Stomach smooth muscle (tissue), 2 donors: ENCODE measurements around the gene NR1I2.

ENCODE experiments used
- H3K27ac ChIP-seq: one replicate; pipeline ENCODE4 v1.7.0; 2013; ENCODE audit warnings: mild to moderate bottlenecking, low read length, inconsistent platforms
- H3K27me3 ChIP-seq, 2 donors: one replicate each; pipeline ENCODE4 v1.7.0; 2013; ENCODE audit warnings: low read length in 2 of 2; ENCODE audit not compliant: insufficient read depth in 2 of 2, control insufficient read depth in 1 of 2
- H3K36me3 ChIP-seq, 2 donors: one replicate each; pipeline ENCODE4 v1.7.0; 2013; ENCODE audit warnings: low read length in 2 of 2; ENCODE audit not compliant: control insufficient read depth in 2 of 2, insufficient read depth in 2 of 2
- H3K4me1 ChIP-seq: one replicate; pipeline ENCODE4 v1.7.0; 2013; ENCODE audit warnings: low read length; ENCODE audit not compliant: control insufficient read depth, insufficient read depth
- H3K4me3 ChIP-seq, 2 donors: one replicate each; pipeline ENCODE4 v1.7.0; 2013; ENCODE audit warnings: low read length in 2 of 2
- H3K9ac ChIP-seq, 2 donors: one replicate each; pipeline ENCODE4 v1.7.0; 2013; ENCODE audit warnings: low read length in 2 of 2, mild to moderate bottlenecking in 1 of 2
- H3K9me3 ChIP-seq, 2 donors: one replicate each; pipeline ENCODE4 v1.7.0; 2013; ENCODE audit warnings: low read length in 2 of 2; ENCODE audit not compliant: control insufficient read depth in 2 of 2
- donor health status: healthy.
- donor health status: Pancreatic carcinoma.

NR1I2 gene

GRCh38 chr3:119796785-119797184 is 14.9 kb downstream of the NR1I2 start:
- no peak overlapping the region for H3K4me3 ChIP-seq
- H3K4me1 ChIP-seq, result no peaks in the 10 kb centered on the region
- no peak overlapping the region for H3K9ac ChIP-seq
- H3K36me3 ChIP-seq, result no peaks in the 10 kb centered on the region
- H3K27ac ChIP-seq, result no peak overlapping the region
- no peaks in the 10 kb centered on the region for H3K9me3 ChIP-seq
- H3K27me3 ChIP-seq, result peaks cover 0 to 3% of the 10 kb centered on the region in 2 donors

- Histone ChIP-seq H3K4me3 (no peak overlapping the region), H3K27me3 (peaks cover 0 to 3% of the 10 kb centered on the region in 2 donors), H3K36me3 (no peaks in the 10 kb centered on the region), H3K27ac (no peak overlapping the region), H3K4me1 (no peaks in the 10 kb centered on the region), H3K9ac (no peak overlapping the region), H3K9me3 (no peaks in the 10 kb centered on the region)
Observed at GRCh38 chr3:119800844-119801243, 18.9 kb downstream of the NR1I2 start.

- Histone ChIP-seq H3K9me3 (no peaks in the 10 kb centered on the region), H3K27me3 (peaks cover 3 to 4% of the 10 kb centered on the region in 2 donors), H3K4me3 (no peak overlapping the region), H3K27ac (no peak overlapping the region), H3K9ac (no peak overlapping the region), H3K4me1 (peaks cover 2% of the 10 kb centered on the region), H3K36me3 (no peaks in the 10 kb centered on the region)
Observed at GRCh38 chr3:119808244-119808643, 26.3 kb downstream of the NR1I2 start.

- no peak overlapping the region for H3K4me3 ChIP-seq
- H3K9me3 ChIP-seq, result no peaks in the 10 kb centered on the region
- peaks cover 2% of the 10 kb centered on the region for H3K4me1 ChIP-seq
- no peaks in the 10 kb centered on the region for H3K36me3 ChIP-seq
- no peak overlapping the region for H3K27ac ChIP-seq
- H3K9ac ChIP-seq, result no peak overlapping the region
- H3K27me3 ChIP-seq, result peaks cover 3 to 4% of the 10 kb centered on the region in 2 donors
Observed at GRCh38 chr3:119808843-119809242, 26.9 kb downstream of the NR1I2 start.

- H3K36me3 ChIP-seq, result no peaks in the 10 kb centered on the region
- H3K4me3 ChIP-seq, result peak overlapping the region; percentile 52 to 69
- no peak overlapping the region for H3K9ac ChIP-seq
- peaks cover 2% of the 10 kb centered on the region for H3K4me1 ChIP-seq
- H3K27ac ChIP-seq, result no peak overlapping the region
- H3K9me3 ChIP-seq, result no peaks in the 10 kb centered on the region
- peaks cover 3 to 7% of the 10 kb centered on the region in 2 donors for H3K27me3 ChIP-seq
Observed at GRCh38 chr3:119809249-119810017, 27.5 kb downstream of the NR1I2 start.

GRCh38 chr3:119810018-119810435 is 28.1 kb downstream of the NR1I2 start:
- Histone ChIP-seq H3K27ac (no peak overlapping the region), H3K4me3 (peak overlapping the region; percentile 52 to 69), H3K9ac (no peak overlapping the region)

GRCh38 chr3:119812491-119813058 is 30.7 kb downstream of the NR1I2 start:
- H3K9me3 ChIP-seq, result no peaks in the 10 kb centered on the region
- H3K4me1 ChIP-seq, result peaks cover 2% of the 10 kb centered on the region
- H3K27me3 ChIP-seq, result peaks cover 3 to 9% of the 10 kb centered on the region in 2 donors
- H3K9ac ChIP-seq, result no peak overlapping the region
- H3K4me3 ChIP-seq, result no peak overlapping the region
- H3K36me3 ChIP-seq, result no peaks in the 10 kb centered on the region
- no peak overlapping the region for H3K27ac ChIP-seq

More at GRCh38 chr3:119810018-119810435, 28.1 kb downstream of the NR1I2 start:
- Histone ChIP-seq H3K27me3 (peaks cover 3 to 7% of the 10 kb centered on the region in 2 donors), H3K9me3 (no peaks in the 10 kb centered on the region), H3K36me3 (no peaks in the 10 kb centered on the region), H3K4me1 (peaks cover 2% of the 10 kb centered on the region)

GRCh38 chr3:119815716-119816115 is 33.8 kb downstream of the NR1I2 start:
- no peak overlapping the region for H3K27ac ChIP-seq
- H3K36me3 ChIP-seq, result no peaks in the 10 kb centered on the region
- H3K9ac ChIP-seq, result no peak overlapping the region
- H3K9me3 ChIP-seq, result no peaks in the 10 kb centered on the region
- no peaks in the 10 kb centered on the region for H3K4me1 ChIP-seq
- H3K27me3 ChIP-seq, result peaks cover 0 to 7% of the 10 kb centered on the region in 2 donors
- H3K4me3 ChIP-seq, result no peak overlapping the region

- H3K4me1 ChIP-seq, result no peaks in the 10 kb centered on the region
- H3K9ac ChIP-seq, result no peak overlapping the region
- no peaks in the 10 kb centered on the region for H3K9me3 ChIP-seq
- no peak overlapping the region for H3K4me3 ChIP-seq
- H3K27ac ChIP-seq, result no peak overlapping the region
- no peaks in the 10 kb centered on the region for H3K36me3 ChIP-seq
- H3K27me3 ChIP-seq, result peaks cover 0 to 7% of the 10 kb centered on the region in 2 donors
Observed at GRCh38 chr3:119817071-119817470, 35.2 kb downstream of the NR1I2 start.

GRCh38 chr3:119817583-119818363 is 35.9 kb downstream of the NR1I2 start:
- no peak overlapping the region for H3K27ac ChIP-seq
- H3K4me1 ChIP-seq, result no peaks in the 10 kb centered on the region
- no peaks in the 10 kb centered on the region for H3K36me3 ChIP-seq
- no peak overlapping the region for H3K9ac ChIP-seq
- H3K9me3 ChIP-seq, result no peaks in the 10 kb centered on the region
- H3K4me3 ChIP-seq, result no peak overlapping the region
- H3K27me3 ChIP-seq, result peaks cover 0 to 6% of the 10 kb centered on the region in 2 donors
